ENCODE results near the gene NEURL1. TPM values are rescaled to one million over a fixed set of nuclear protein-coding genes. Genes with fewer than 3 reads are reported as not detected.
A peak's percentile ranks its signal among the peaks of the same experiment; 100 is the strongest.

The NEURL1 gene
- total and polyA plus RNA-seq, 8 donors = 0.89 to 136 (median 3.0) TPM

DNA sequence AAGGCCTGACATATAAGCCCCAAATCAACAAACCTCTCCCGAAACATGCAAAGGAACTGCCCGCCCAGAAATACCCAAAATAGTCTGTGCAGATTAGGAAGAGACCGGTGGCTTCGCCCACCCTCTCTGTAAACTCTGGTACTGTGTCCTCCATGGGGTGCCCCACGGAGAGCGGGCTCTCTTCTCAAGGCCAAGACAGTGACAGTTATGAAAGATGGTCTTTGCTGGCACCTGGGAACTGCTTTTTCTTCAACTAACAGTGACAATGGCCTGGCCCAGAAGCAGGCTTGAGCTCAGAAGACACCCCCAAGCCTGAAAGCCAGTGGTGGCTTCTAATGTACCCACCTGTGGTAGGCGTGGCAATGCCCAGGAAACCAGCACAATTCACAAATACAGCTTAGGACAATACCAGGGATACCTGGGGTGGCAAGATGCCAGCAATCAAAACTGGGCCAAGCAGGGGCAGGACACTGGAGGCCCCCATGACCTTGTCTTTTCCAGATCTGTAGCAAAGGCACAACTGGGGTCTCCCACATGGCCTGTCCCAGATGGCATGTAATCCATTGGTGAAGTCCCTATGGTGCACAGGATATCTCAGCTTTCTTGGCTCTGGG is 107.6 kb downstream of the NEURL1 start:
- Histone ChIP-seq H3K27me3 (no peaks in the 10 kb centered on the region), H3K36me3 (peaks cover 11 to 43% (median 32%) of the 10 kb centered on the region in 4 donors), H3K4me3 (no peak overlapping the region), H3K9me3 (no peaks in the 10 kb centered on the region), H3K4me1 (peaks cover 0 to 33% (median 18%) of the 10 kb centered on the region in 4 donors), H3K27ac (peak overlapping the region in 3 of 5 donors; percentile 38 to 68 (median 66))
- intact Hi-C loops (cut with DNase I; ENCODE audit: low total_unique reads) = no loop called here
- DNase-seq = no peak
- 64 to 84% (median 78%) methylated on average over 7 of the region's 7 CpGs for WGBS, 5 donors
- no peak for TF ChIP-seq POLR2A (IDR thresholded peaks at IDR 0.05)
- no peak for TF ChIP-seq POLR2AphosphoS5 (IDR thresholded peaks at IDR 0.05)
- TF ChIP-seq, protein P1, sequence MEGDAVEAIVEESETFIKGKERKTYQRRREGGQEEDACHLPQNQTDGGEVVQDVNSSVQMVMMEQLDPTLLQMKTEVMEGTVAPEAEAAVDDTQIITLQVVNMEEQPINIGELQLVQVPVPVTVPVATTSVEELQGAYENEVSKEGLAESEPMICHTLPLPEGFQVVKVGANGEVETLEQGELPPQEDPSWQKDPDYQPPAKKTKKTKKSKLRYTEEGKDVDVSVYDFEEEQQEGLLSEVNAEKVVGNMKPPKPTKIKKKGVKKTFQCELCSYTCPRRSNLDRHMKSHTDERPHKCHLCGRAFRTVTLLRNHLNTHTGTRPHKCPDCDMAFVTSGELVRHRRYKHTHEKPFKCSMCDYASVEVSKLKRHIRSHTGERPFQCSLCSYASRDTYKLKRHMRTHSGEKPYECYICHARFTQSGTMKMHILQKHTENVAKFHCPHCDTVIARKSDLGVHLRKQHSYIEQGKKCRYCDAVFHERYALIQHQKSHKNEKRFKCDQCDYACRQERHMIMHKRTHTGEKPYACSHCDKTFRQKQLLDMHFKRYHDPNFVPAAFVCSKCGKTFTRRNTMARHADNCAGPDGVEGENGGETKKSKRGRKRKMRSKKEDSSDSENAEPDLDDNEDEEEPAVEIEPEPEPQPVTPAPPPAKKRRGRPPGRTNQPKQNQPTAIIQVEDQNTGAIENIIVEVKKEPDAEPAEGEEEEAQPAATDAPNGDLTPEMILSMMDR (IDR thresholded peaks at IDR 0.05) = no peak
- TF ChIP-seq EP300 (IDR thresholded peaks at IDR 0.05) = no peak

DNA sequence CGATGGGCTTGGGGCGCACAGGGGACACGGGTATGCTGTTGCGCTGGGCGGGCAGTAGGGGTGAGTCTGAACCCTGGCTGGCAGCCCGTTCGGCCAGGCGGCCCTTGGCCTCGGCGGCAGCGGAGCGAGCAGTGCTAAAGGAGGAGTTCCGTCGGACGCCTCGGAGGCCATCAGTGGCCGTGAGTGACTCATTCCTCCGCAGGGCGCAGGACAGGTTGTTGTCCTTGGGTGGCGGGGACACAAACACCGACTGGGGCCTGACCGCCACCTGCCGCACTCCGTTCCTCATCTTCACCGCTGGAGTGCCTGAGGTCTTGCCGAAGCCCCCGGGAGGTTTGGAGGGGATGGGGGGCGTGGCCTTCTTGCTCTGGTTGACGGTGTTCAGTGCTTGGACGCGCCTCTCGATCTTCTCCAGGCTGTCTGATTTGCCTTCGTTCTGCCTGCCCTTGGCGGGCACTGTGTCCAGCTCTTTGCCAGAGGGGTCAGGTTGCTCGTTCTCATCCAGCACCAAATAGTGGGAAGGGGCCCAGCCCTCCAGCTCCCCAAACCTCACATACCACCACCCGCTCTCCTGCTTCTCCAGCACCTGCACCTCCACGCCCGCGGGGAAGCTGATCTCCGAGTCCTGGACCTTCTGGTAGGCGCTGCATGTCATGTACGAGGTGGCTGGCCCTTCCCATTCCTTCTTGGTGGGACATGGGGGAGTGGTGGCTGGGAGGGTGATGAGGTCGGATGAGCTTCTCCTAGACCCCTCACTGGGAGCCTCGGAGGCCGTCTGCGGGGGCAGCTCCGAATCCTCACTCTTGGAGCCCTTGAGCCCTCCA is 108.7 kb downstream of the NEURL1 start:
- intact Hi-C loops (cut with DNase I; ENCODE audit: low total_unique reads) = no loop called here
- 90 to 94% (median 92%) methylated on average over 35 to 47 of the region's 47 CpGs for WGBS, 5 donors

DNA sequence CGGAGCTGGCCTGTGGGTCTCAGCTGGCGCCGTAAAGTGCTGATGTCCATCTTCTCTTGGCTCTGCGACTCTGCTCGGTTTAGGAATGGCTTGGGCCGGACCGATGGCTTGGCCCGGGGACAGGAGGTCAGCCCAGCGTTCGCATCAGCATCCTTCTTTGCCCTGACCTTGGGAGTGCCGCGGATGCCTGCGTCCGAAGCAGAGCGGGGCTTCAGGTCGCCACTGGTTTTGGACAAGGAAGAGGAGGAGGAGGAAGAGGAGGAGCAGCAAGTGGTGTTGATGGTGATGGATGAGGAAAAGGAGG is 109.3 kb downstream of the NEURL1 start:
- no peak for DNase-seq
- Histone ChIP-seq H3K27me3 (no peaks in the 10 kb centered on the region), H3K36me3 (peaks cover 11 to 45% (median 37%) of the 10 kb centered on the region in 4 donors), H3K4me3 (no peak overlapping the region), H3K9me3 (no peaks in the 10 kb centered on the region), H3K27ac (no peak overlapping the region), H3K4me1 (peaks cover 0 to 33% (median 18%) of the 10 kb centered on the region in 4 donors)
- TF ChIP-seq, protein P1 (IDR thresholded peaks at IDR 0.05) = no peak
- TF ChIP-seq EP300 (IDR thresholded peaks at IDR 0.05) = no peak
- TF ChIP-seq POLR2AphosphoS5 (IDR thresholded peaks at IDR 0.05) = no peak
- TF ChIP-seq POLR2A (IDR thresholded peaks at IDR 0.05) = no peak
- 89 to 94% (median 93%) methylated on average over 8 to 16 of the region's 16 CpGs for WGBS, 5 donors
- intact Hi-C loops (cut with DNase I; ENCODE audit: low total_unique reads) = no loop called here

More for the DNA sequence above, 108.7 kb downstream of the NEURL1 start:
- Histone ChIP-seq H3K27me3 (no peaks in the 10 kb centered on the region), H3K4me3 (no peak overlapping the region), H3K27ac (peak overlapping the region in 1 of 5 donors; percentile 68), H3K9me3 (no peaks in the 10 kb centered on the region), H3K4me1 (peaks cover 0 to 33% (median 18%) of the 10 kb centered on the region in 4 donors), H3K36me3 (peaks cover 11 to 43% (median 36%) of the 10 kb centered on the region in 4 donors)
- no peak for DNase-seq
- TF ChIP-seq EP300 (IDR thresholded peaks at IDR 0.05) (no peak), POLR2AphosphoS5 (IDR thresholded peaks at IDR 0.05) (no peak), POLR2A (IDR thresholded peaks at IDR 0.05) (no peak)
- TF ChIP-seq, protein P1 (IDR thresholded peaks at IDR 0.05) = no peak

DNA sequence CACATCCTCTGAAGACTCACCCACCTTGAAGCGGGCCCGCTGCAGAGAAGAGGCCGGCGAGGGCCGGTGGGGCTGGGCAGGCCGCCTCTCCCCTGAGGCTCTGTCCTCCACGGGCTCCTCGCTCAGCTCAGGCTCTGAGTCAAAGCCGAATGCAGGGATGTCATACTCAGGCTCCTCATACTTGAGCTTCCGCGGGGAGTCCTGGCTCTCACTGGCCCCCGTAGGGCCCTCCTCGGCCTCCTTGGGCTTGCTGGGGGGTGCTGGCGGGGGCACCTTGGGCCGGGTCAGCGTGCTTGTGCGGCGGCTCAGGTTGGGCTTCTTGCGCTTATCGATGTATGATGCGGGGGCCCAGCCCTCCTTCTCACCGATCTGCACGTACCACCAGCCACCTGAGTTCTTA is 109.9 kb downstream of the NEURL1 start:
- Histone ChIP-seq H3K36me3 (peaks cover 11 to 45% (median 37%) of the 10 kb centered on the region in 4 donors), H3K4me1 (peaks cover 0 to 29% (median 16%) of the 10 kb centered on the region in 4 donors), H3K27me3 (no peaks in the 10 kb centered on the region), H3K27ac (no peak overlapping the region), H3K9me3 (no peaks in the 10 kb centered on the region), H3K4me3 (no peak overlapping the region)
- DNase-seq = no peak
- WGBS, 5 donors = 95 to 98% (median 97%) methylated on average over 15 to 23 of the region's 23 CpGs
- intact Hi-C loops (cut with DNase I; ENCODE audit: low total_unique reads) = no loop called here
- no peak for TF ChIP-seq POLR2AphosphoS5 (IDR thresholded peaks at IDR 0.05)
- TF ChIP-seq, protein P1 (IDR thresholded peaks at IDR 0.05) = no peak
- no peak for TF ChIP-seq EP300 (IDR thresholded peaks at IDR 0.05)
- no peak for TF ChIP-seq POLR2A (IDR thresholded peaks at IDR 0.05)

Data from stomach (tissue), 9 donors.